Lower leg skin (tissue), 3 donors: ENCODE measurements around the gene OR1K1.

Experiments used
- CTCF ChIP-seq, 3 donors: fragments of 450-650 bp; IDR thresholded peaks; one replicate each; pipeline ENCODE4 v1.5.1; 2016; ENCODE audit warnings: antibody characterized with exemption in 3 of 3, mild to moderate bottlenecking in 3 of 3, moderate library complexity in 2 of 3
- POLR2A ChIP-seq, 2 donors: fragments of 450-650 bp; IDR thresholded peaks; one replicate each; pipeline ENCODE4 v1.6.1; 2016 to 2017; ENCODE audit warnings: antibody characterized with exemption in 2 of 2, mild to moderate bottlenecking in 1 of 2, moderate library complexity in 1 of 2

GRCh38 chr9:122819791-122820489 is 20.0 kb downstream of the OR1K1 start:
- TF ChIP-seq CTCF (IDR thresholded peaks at IDR 0.05) = no peak
- no peak for TF ChIP-seq POLR2A (IDR thresholded peaks at IDR 0.05)
